Limb (tissue), 2 donors: ENCODE measurements around the gene EXOC3L4.

ENCODE experiments used
- DNase-seq, 2 donors: peaks; one replicate each; pipeline ENCODE4 v3.0.0-alpha.2; 2016; ENCODE audit errors: extremely low spot score in 2 of 2

The EXOC3L4 gene

GRCh38 chr14:103121121-103121845, 26.8 kb downstream of the EXOC3L4 start:
- DNase-seq, result no peak

- DNase-seq, result peak; percentile 61 to 88
These were observed 27.5 kb downstream of the EXOC3L4 start for GRCh38 chr14:103121846-103122584.

- no peak for DNase-seq
These were observed 28.0 kb downstream of the EXOC3L4 start for GRCh38 chr14:103122585-103122946.

- peak in 1 of 2 donors; percentile 71 for DNase-seq
These were observed 28.6 kb downstream of the EXOC3L4 start, which contains the start of gene TNFAIP2 for GRCh38 chr14:103122947-103123633. TSS of gene TNFAIP2 (plus strand) at chr14:103123461. CDS start at chr14:103126458, 2,997 bp downstream.

- DNase-seq, result no peak
These were observed 29.3 kb downstream of the EXOC3L4 start for GRCh38 chr14:103123634-103124500.

- no peak for DNase-seq
These were observed 30.0 kb downstream of the EXOC3L4 start for GRCh38 chr14:103124501-103125001.

- DNase-seq, result no peak
These were observed 30.9 kb downstream of the EXOC3L4 start for GRCh38 chr14:103125098-103126070.

- DNase-seq, result no peak
These were observed 31.8 kb downstream of the EXOC3L4 start for GRCh38 chr14:103126088-103126872.

- peak; percentile 40 to 83 for DNase-seq
These were observed 32.4 kb downstream of the EXOC3L4 start for GRCh38 chr14:103126873-103127304.

GRCh38 chr14:103127356-103127755, 32.8 kb downstream of the EXOC3L4 start:
- peak in 1 of 2 donors; percentile 48 for DNase-seq

- DNase-seq, result no peak
These were observed 33.5 kb downstream of the EXOC3L4 start for GRCh38 chr14:103127861-103128598.

- peak in 1 of 2 donors; percentile 27 for DNase-seq
These were observed 34.2 kb downstream of the EXOC3L4 start for GRCh38 chr14:103128631-103129300.

GRCh38 chr14:103129301-103130016, 34.9 kb downstream of the EXOC3L4 start:
- peak in 1 of 2 donors; percentile 23 for DNase-seq

GRCh38 chr14:103130017-103130764, 35.7 kb downstream of the EXOC3L4 start:
- DNase-seq, result peak in 1 of 2 donors; percentile 18

- peak; percentile 46 to 52 for DNase-seq
These were observed 36.4 kb downstream of the EXOC3L4 start for GRCh38 chr14:103130965-103131364.

GRCh38 chr14:103131580-103131979, 37.1 kb downstream of the EXOC3L4 start:
- DNase-seq, result peak in 1 of 2 donors; percentile 23
